GM21447 (cell line): ENCODE data around the gene ATP1A3.

Experiments used
- ATAC-seq: cut with Tn5 transposase; IDR thresholded peaks from one replicate; pipeline ENCODE4 v1.9.1; 2021; ENCODE audit not compliant: unreplicated experiment

Gene ATP1A3

DNA sequence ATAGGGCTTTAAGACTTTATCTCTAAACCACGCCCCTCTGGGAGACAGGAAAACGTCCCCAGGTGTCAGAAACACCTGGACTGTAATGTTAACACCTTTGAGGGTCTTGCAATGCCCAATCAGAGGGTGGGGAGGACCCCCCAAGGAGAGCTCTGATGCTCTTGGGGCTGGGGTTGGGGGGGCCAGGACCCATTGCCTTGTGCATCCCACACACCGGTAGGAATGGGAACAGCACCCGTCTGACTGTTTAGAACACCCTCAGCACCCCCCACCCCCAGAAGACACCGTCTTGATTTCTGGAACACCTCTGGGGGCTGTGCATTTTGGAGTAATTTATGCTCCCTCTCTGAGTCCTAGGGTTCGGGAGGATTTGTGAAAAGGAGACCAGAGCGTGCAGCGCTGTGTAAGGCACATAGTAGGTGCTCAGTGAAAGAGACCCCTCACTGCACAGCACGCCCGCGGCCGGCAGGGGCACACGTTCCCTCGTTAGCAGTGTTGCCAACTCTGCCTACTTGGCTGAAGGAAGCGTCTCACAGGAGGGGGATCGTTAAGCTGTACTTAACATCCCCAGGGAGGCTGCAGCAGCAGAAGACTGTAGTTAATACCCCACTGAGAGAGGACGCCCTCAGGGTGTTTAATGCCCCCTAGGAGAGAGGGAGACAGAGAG, 63.0 kb downstream of the ATP1A3 start:
- ATAC-seq = no peak

DNA sequence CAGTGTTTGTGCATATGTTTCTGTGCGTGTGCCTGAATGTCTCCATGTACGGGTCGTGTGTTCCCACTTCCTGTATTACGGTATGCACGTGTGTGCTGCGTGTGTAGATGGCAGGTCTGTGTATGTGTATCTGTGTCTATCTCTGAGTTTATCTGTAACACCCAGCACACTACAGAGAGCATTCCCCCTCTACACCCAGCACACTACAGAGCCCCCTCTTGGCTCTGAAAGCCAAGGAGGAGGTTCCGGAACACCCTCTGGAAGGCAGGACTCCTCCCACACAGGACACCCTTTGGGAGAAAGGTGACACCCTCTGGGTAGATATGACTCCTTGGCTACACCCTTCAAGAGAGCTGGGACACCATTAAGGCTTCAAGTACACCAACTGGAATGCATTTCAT, 63.7 kb downstream of the ATP1A3 start:
- no peak for ATAC-seq

DNA sequence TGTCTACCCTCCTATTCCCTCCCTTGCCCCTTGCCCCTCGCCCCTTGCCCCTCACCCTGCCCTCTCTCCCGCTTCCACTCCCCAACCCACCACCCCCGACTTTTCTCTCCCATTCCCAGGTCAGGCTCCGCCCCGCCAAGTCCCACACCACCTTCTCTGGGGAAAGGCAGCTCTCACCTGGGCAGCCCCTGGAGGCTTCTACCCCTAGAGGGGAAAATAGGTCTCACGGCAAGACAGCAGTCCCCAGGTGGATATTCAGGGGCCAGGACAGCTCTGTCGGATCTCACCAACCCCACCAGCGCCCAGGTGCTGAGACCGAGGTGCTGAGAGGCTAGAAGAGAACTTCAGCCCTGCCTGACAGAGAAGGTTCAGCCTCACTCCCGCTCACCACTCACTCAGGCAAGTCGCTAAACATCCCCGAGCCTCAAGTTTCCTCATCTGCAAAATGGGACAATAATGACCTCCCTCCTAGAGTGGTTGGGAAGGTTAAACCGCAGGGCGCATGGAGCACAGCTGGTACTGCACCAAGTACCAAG, 64.4 kb downstream of the ATP1A3 start:
- ATAC-seq = no peak

- ATAC-seq = no peak
Observed at GRCh38 chr19:41928754-41929535, 65.1 kb downstream of the ATP1A3 start.

- no peak for ATAC-seq
Observed at GRCh38 chr19:41928221-41928683, 65.8 kb downstream of the ATP1A3 start, which contains the start of gene ERFL. Gene ERFL (minus strand): TSS chr19:41928449. CDS start chr19:41912919, 15,530 bp downstream.

DNA sequence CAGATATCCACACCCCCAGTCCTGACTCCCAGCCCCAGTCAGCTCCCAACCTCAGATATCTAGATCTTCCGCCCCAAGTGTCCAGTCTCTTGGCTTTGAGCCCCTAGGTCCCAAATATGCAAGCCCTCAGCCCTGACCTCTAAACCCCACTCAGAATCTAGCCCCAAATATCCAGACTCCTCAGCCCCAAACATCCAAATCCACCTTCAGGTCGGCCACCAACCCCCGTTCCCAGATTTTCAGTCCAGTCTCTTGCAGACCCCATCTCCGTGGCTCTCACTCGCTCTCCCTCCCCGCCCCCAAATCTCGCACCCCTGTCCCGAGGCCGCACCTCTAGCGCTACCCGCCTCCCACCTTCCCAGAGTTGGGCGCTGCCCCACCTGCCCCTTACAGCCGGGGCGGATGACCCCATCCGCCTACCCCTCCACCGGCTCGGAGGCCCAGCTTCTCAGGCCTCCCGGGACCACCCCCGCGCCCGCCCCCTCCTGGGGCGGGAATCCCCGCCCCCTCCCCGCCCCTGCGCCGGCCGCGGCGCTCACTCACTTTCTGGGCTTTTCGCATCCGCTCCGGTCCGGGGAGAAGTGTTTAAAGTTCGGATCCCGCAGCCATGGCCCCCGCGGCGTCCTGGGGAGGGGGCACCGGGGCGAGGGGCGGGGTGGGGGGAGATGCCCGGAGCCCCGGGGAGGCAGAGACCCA, 66.4 kb downstream of the ATP1A3 start:
- no peak for ATAC-seq

DNA sequence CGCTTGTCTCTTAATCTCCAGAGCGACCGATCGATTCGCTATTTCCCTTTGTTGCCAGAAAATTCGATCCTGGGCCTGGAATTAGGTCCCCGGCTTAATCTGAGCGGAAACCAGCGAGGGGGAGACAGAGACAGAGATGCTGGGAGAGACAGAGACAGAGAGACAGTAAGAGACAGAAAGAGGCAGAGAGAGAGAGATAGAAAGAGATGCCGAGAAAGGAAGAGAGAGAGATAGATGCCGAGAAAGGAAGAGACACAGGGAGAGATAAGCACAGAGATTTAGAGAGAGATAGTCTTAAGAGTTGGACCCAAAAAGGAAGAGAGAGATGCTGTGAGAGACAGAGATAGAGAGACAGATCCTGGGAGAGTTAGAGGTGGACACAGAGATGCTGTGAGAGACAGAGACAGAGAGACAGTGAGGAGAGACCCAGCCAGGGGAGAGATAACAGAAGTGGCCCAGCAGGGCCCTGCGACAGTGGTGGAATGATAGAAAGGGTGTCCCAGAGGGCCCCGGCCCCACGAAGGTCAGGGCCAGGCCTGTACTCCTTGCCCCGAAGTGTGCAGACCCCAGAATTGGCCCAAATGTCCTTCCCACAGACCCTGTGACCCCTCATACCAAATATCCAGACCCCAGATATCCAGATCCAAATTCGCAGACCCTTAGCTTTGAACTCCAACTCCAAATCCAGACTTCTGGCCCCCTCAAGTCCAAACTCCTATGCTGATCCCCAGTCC, 67.1 kb downstream of the ATP1A3 start:
- no peak for ATAC-seq

DNA sequence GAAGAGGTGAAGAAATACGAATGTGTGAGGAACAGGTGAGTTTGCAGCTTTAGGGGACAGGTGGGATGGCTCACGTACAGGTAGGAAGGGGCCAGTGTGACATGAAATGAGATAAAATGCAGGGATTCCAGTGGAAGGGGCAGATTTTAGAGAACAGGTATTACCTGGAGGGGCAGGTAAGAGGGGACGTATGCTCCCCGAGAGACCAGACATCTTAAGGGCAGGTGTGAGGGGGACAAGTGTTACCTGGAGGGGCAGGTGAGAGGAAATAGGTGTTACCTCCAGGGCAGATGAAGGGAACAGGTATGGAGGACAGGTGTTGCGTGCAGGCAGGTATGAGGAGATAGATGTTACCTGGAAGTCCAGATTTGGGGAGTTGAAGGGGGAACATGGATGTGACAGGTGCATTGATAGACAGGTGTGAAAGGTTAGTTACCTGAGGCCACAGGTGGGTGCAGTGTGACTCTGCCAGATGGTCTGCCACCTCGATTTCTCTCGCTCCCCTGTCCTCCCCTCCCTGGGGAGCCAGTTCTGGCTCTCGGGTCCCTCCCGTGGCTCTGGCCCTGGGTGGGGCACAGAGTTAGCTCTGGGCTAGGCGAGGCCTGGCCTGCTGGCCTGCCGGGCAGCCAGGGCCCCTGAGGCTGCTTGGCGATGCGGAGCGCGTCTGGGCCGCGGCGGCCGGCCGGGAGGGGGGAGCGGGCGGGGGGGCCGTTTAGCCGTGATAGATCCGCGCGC, 67.8 kb downstream of the ATP1A3 start:
- no peak for ATAC-seq

- no peak for ATAC-seq
Observed at GRCh38 chr19:41925208-41926003, 68.6 kb downstream of the ATP1A3 start.

DNA sequence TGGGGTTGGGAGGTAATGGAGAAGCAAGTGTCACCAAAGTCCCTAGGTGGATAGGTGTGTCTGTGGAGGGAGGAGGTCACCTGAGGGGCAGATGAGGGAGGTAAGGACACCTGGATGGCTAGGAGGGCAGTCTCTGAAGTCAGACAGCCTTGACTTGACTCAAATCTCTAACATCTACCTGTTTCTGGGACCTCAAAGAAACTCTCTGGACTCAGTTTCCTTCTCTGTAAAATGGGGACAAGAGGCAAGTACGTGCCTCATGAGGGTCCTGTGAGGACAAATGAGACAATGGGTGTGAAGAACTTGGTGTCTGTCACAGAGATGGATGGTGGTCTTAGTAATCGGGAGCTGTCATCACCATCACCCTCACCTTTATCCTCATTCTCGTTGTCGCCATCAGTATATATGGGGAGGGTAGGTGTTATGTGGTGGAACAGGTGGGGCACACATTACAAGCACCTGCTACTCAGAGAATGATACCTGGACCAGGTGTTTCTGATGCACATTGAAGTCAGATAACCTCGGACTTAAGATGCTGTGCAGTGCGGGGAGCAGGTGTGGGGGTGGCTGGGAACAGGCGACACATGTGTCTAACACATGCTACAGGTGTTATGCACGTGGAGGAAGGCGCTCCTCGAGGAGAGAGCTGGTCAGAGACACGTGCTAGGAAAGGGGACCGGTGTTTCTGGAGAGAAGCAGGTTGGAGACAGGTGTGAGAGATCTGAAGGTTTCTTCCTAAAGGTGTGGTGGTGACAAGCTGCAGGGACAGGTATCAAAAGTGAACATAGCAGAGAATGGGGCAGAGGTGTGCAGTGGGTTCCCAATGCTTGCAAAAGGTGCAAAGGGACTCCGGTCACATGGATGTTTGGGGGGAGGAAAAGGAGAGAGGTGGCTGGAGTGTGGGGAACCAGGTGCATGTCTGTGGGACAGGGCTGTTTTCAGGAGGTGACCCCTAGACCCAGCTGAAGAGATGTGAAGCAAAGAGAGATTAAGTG, 69.6 kb downstream of the ATP1A3 start:
- no peak for ATAC-seq

- no peak for ATAC-seq
Observed at GRCh38 chr19:41923045-41923788, 70.8 kb downstream of the ATP1A3 start.

- ATAC-seq = no peak
Observed at GRCh38 chr19:41922585-41922984, 71.4 kb downstream of the ATP1A3 start.

- ATAC-seq = no peak
Observed at GRCh38 chr19:41921577-41922576, 72.2 kb downstream of the ATP1A3 start.

DNA sequence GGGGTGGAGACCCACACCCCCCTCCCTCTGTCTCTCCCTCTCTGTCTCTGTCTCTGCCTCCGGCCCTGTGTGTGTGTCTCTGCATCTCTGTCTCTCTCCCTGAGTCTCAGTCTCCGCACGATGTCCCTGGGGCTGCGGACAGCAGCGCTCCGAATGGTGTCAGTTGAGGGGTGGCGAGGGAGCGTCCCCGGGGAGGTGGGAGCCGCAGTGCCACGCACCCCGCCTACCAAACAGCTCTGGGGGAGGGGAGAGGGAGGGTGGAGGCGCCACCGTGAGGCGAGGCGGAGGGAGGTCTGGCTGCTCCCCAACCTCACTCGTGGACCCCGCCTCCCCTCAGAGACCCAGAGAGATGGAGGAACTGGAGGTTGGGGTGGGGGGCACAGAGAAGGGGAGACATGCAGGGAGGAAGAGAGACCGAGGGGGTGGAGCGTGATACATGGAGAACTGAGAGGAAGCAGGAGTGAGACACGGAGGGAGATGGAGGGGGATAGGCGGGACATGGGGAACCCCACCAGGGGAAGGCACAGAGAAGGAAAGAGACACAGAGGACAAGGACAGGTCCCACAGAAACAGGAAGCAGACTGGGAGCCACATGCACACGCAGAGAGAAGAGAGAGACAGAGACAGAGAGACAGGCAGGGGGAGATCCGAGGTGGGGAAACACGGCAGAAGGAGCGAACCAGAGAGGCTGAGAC, 73.0 kb downstream of the ATP1A3 start:
- no peak for ATAC-seq

GRCh38 chr19:41919948-41920712, 73.9 kb downstream of the ATP1A3 start:
- ATAC-seq = no peak
